GM12872 (cell line): ENCODE data around the gene TNNT1.

Experiments
- TF ChIP-seq, protein P1 (sequence below): IDR thresholded peaks from 3 replicates; pipeline ENCODE4 v1.5.1; 2011; ENCODE audit warnings: low read depth, mild to moderate bottlenecking, low read length, moderate library complexity; ENCODE audit not compliant: insufficient read depth

The TNNT1 gene, protein sequence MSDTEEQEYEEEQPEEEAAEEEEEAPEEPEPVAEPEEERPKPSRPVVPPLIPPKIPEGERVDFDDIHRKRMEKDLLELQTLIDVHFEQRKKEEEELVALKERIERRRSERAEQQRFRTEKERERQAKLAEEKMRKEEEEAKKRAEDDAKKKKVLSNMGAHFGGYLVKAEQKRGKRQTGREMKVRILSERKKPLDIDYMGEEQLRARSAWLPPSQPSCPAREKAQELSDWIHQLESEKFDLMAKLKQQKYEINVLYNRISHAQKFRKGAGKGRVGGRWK

DNA sequence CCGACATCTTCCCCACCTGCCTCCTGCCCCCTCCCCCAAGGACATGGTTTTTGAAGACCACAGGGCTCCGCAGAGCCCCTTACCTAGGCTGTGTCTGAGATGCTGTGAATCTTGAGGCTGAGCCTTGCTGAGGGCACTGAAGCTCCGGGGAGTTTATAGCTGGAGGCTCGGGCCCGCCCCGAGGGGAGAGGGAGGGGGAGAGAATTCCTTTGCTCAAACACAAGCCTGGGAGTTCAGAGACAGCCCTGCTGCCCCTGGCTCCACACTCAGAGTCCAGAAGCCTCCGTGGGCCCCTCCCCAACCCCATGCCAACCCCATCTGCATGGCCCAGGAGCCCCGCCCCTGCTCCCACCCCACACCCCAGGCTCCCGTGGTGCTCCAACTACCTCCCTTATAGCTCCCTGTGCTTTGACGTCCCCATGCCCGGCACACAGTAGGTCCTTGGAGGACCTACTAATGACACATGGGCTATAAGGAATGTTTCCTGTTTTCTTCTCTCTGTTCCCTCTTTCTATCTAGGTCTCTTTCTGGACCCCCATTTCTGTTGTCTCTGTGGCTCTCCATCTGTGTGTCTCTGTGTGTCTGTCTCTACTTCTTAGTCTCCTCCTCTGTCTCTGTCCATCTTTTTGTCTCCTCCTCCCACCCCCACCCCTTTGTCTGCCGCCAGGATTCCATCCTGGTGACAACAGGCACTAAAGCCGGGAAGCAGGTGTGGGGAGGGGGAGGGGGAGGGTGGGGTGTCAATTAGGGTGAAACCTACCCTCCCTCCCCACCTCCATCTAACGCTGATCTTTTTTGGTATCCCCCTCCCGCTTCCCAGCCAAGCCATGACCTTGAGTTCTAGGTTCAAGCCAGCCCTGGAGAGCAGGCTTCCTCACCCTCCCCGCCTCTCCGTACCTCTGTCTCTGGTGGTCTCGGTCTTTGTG, at the start of gene TNNT1:
Gene TNNT1 (minus strand): TSS at position 129 of the 926 bp plus-strand sequence. CDS start 2,049 bp downstream, outside the sequence.
- TF ChIP-seq, protein P1, sequence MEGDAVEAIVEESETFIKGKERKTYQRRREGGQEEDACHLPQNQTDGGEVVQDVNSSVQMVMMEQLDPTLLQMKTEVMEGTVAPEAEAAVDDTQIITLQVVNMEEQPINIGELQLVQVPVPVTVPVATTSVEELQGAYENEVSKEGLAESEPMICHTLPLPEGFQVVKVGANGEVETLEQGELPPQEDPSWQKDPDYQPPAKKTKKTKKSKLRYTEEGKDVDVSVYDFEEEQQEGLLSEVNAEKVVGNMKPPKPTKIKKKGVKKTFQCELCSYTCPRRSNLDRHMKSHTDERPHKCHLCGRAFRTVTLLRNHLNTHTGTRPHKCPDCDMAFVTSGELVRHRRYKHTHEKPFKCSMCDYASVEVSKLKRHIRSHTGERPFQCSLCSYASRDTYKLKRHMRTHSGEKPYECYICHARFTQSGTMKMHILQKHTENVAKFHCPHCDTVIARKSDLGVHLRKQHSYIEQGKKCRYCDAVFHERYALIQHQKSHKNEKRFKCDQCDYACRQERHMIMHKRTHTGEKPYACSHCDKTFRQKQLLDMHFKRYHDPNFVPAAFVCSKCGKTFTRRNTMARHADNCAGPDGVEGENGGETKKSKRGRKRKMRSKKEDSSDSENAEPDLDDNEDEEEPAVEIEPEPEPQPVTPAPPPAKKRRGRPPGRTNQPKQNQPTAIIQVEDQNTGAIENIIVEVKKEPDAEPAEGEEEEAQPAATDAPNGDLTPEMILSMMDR = no peak

DNA sequence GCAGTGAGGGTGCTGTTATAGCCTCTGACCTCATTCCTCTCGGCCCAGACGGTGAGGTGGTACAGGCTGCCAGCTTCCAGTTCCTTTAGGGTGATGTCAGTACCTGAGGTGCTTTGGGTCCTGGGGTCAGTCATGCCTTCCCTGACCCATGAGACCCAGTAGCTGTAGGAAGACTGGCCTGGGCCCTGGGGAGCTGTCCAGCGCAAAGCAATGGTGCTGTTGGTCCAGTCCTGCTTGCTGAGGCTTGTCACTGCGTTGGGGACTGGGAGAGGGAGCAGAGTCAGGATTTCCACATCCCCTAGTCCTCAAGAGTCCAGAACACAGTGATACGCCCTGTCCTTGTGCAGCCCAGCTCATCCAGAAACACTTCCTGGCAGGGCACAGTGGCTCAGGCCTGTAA, 49.6 kb upstream of the TNNT1 start:
- TF ChIP-seq, protein P1 = no peak

DNA sequence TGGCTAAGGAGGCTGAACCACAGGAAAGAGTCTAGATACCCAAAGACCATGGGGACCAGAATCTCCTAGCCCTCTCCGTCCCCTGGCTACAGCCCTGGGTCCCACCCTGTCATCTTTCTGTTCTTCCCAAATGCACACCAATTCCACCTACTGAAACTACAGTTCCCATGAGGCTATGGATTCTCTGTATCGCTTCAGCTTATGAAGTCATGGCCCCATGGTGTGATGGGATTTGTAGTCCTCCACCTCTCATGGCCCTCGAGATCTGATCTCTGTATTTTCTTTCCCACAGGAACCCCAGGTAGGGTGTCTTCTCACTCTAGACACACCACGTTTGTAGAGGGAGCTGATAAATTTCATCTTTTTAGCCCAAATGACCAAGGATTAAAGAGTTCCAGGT, 48.5 kb upstream of the TNNT1 start:
- TF ChIP-seq, protein P1 = no peak

DNA sequence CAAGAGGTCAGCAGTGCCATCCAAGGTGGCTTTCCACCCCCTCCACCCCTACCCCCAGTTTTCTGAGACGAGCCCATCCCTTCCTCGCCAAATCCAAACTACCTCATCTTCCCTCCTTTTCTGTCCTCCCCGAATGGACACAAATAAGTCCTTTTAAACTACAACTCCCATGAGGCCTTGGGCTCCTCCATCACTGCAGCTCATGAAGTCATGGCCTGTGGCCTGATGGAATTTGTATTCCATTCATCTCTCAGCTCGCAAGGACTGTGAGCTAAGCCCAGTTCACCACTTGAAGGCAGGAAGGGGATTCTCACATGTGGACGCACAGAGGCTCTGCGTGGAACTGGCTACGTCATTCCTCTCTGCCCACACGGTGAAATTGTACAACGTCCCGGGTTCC, 47.8 kb upstream of the TNNT1 start:
- TF ChIP-seq, protein P1 = no peak

DNA sequence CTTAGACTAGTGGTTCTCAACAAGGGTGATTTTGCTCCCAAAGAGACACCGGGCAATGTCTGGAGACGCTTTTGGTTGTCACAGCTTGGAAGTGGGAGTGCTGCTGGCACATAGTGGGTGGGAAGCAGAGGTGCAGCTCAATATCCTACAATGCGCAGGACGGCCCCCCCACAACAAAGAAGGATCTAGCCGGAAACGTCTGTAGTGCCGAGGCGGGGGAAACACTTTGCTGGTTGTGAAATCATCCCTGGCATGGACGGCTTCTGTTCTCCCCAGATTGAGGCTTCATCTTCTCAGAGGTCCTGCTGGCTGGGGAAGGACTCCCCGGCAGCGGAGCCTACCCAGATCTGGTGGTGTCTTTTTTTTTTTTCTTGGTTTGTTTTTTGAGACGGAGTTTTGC, 44.5 kb upstream of the TNNT1 start:
- TF ChIP-seq, protein P1 = no peak

DNA sequence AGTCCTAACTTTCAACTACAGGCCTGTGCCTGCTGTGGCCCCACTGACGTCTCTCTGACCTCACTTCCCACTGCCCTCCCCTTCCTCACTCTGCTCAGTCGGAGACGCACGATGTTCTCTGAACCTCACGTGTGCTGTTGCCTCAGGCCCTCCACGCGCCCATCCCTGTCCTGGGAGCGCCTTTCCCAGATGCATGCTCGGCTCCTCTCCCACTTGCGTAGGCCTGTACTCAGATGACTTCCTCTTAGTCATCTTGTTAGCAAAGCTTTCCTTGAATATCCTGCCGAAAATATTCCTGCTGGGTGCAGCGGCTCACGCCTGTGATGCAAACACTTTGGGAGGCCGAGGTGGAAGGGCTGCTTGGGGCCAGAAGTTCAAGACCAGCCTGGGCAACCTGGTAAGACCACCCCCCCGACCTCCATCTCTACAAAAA, 40.4 kb upstream of the TNNT1 start:
- TF ChIP-seq, protein P1 = no peak

DNA sequence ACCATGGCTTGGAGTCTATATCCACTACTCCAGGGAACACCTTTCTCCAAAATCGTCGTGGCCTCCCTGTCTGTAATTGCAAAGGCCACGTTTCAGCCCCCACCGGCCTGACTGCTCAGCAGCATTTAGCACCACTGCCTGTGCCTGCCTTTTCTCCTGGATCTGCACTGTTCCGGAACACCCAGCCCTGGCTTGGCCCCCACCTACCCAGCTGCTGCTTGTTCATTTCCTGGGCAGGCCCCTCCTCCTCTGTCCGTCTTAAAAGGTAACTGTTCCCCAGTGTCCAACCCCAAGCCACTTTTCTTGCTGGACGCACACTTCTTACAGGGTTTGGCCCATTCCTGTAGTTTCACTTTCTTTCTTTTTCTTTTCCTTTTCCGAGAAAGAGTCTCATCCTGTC, 39.6 kb upstream of the TNNT1 start:
- TF ChIP-seq, protein P1 = no peak
